GM19455 (cell line): Measurements from ENCODE around the gene CD180.

Source experiments
- ATAC-seq: cut with Tn5 transposase; IDR thresholded peaks from one replicate; pipeline ENCODE4 v1.9.1; 2021; ENCODE audit not compliant: unreplicated experiment

Gene CD180

DNA sequence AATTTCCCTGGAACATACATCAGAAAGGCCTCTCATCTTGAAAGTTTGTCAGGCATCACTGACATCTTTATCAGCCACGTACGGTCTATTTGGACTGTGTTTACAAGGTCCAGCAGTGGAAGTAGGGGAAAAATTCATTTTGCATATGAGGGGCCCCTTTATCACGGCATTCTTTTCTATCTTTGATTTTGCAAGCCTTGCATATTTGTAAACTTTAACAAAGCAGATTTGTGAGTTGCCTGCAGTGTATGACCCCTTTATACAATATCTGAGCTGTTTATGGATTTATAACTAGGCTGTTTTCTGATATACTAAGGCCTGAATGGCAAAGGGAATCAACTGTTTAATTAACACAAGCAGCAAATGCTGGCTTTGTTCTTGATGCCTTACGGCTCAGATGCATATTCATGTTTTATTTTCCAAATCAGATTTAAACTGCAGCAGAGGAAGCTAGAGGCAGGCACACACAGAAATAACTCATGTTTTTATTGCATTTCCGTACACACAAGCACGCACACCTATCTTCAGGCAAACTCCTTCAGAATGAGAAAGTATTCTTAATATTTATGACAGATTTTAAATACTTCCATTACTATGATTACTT lies 61.1 kb downstream of the CD180 start:
- ATAC-seq: no peak

GRCh38 chr5:67133776-67134175 lies 62.8 kb downstream of the CD180 start:
- ATAC-seq: no peak

GRCh38 chr5:67133217-67133616 lies 63.4 kb downstream of the CD180 start:
- no peak for ATAC-seq

- no peak for ATAC-seq
Observed at GRCh38 chr5:67129768-67130167, 66.8 kb downstream of the CD180 start.
